HG03378 (cell line): ENCODE data around the gene PTPRG.

Experiments used
- ATAC-seq: cut with Tn5 transposase; IDR thresholded peaks from one replicate; pipeline ENCODE4 v1.9.1; 2021; ENCODE audit warnings: mild to moderate bottlenecking, moderate library complexity; ENCODE audit not compliant: unreplicated experiment

The PTPRG gene

DNA sequence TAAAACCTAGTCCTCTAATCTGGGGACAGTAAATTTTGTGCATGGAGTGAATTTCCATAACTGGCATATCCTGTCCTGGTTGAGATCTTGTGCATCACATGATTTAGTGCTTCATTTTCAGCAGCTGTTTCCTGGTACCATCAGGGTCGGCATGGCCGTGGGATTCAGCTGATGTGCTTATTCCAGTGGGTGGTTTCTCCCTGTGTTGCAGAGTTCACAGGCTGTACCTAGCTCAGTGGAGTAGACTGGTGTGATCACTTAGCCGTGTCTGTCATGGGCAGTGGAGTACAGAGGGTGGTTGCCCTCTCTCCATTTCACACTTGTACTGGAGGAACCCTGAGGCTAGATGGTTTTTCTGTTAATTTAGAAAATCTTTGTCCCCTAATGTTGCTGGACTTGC is 228.5 kb downstream of the PTPRG start:
- ATAC-seq: no peak

DNA sequence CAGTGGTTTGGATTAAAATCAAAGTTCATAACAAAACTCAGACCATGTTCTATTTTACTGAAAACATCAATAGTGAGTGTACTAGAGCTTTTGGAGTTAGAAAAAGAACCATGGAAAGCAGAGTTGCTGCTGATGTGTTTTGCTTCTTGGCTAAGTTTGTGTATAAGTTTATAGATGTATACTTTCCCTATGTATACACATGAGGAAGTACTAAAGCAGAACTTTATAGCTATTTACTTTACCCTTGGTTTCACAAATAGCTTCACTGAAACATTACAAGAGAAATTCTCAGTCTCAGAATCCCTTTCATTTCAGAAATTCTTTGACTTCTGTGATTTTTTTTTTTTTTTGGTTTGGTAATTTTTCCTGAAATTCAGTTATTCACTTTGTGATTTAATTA is 229.0 kb downstream of the PTPRG start:
- ATAC-seq: no peak

DNA sequence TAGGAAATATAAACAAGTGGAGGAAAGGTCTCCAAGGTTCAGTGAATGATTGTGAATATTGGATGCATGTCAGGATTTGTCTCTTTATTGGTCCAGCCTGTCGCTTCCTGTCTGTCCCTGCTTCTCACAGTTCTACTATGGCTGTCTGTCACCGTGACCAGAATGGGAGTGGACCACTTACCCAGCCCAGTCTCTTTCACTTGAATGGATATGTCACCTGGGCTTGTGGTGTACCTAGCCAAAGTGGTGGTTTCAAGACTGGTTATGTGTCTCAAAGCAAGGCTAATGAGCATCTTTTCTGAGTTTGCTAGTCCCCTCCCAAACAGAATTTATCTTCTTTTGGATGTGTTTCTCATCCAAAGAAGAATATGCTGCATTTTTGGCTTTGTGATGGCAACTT is 231.7 kb downstream of the PTPRG start:
- no peak for ATAC-seq

DNA sequence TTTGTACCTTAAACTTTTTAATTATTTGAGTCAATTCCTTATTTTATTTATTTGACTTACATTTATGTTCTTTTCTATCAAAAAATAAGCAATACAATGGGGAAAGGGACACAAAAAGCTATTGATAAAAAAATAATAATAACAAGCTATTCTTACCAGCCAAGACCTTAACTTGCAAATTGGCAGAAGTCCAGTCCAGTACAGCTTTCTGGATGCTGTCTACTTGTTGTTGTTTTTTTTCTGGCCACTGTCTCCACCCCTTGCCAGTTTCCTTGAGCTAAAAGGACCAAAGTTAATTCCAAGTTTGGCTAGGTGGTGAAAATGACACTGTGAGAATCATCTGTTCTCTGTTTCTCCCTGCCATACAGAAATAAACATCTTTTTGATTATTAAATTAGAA is 232.2 kb downstream of the PTPRG start:
- no peak for ATAC-seq

DNA sequence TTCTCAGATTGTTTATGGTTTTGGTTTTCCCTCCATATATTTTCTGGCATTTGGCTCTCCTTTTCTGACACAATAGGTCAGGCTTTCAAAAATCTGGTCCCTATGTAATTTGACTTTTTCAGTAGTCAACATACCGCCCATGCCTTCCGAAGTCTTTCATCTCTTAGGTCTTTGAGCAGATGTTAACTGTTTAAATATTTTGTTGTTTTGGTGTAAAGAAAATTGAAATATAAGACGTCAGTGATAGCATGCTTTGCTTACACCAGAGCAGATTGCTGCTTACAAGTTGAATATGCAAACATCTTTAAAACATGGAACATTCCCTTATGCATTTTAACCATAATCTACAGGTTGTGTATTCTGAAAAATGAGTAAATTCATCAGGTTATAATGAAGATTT is 233.0 kb downstream of the PTPRG start:
- no peak for ATAC-seq

DNA sequence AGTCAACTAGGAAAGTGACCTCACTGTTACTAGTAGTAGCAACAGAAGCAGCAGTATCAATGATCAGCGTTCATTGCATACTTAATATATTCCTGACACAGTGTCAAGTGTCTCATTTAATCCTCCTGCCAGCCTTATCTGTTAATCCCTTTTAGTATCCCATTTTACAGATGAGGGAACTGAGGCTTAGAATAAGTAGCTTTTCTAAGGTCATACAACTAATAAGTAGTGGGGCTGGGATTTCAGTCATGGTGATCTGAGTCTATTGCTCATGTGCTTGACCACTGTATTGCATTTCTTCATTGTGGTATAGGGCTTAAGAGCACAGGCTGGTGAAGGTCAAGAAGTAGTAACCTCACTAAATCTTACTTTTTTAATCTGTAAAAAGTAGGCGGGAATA is 233.6 kb downstream of the PTPRG start:
- no peak for ATAC-seq

DNA sequence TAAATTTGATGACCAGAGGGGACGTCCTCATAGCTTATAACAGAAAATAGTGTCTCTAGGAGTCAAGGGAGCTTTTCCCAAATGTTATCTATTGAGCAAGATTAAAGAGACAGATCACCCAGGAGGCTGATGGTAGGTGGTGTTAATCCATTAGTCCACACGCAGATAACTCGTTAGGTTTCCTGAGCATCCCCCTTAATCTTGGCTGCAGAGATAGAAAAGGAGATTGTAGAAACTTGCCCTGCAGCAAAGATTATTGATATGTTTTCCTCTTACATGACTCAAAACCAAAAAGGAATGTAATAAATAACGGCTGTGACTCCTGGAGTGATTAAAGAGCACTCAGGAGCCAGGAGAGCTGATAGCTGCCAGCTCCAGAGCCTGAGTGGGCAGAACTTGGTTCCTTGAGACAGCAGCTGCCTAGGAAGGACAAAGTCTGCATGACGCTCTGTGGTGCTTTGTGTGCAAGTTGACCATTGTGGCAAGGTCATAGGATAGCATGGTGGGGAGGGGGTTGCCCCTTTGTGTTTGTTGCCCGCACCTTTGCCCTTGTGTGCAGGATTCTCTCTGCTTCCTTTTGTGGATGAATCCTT is 234.8 kb downstream of the PTPRG start:
- ATAC-seq: no peak

DNA sequence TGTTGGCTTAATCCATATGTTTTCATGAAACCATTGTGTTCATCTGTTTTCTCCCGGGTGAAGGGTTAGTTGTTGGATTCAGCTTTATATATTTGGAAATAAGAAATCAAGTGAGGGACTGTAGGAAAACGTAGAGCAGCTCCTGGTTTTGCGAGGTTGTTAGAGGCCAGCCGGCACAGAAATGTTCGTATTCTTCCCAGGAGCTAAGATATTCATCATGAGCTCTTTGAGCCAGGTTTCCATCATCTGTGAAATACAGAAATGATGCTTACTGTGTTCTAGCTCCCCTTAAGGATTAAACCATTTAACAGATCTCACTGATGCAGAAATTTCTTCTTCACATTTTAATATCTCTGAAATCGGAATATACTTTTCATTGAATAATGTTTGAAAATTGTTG is 235.5 kb downstream of the PTPRG start:
- no peak for ATAC-seq

DNA sequence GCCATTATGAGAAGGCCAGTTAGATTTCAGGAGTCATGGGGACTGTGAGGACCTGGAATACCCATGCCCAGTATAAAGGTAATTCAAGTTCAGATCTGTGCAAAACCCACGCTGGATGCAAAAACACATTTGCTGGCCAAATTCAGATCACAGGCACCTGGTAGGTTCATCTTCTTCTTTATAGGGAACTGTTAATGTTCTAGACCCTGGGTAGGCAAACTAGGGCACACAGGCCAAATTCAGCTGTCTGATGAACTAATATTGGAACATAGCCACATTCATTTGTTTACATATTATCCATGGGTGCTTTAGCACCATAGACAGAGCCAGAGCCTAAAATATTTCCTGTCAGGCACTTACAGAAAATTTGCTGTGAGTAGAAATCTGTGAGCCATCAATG is 241.4 kb downstream of the PTPRG start:
- ATAC-seq: no peak

DNA sequence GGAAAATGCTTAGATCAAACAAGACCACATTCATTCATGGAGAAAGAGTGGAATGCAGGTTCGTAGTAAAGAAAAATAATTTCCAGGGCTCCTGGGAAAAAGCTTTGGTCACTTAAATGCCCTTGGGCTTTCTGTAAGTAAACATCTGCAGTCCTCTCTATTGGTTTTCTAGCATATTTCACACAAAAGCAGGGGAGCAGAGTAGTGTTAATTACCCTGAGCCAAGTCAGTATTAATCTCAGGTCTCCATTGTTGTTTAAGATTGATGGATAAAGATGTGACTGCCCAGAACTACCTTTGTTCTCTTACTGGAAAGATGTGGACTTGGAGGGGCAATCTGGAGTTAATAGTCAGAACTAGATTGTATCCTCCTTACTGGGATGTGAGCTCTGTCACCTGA is 242.6 kb downstream of the PTPRG start:
- no peak for ATAC-seq

DNA sequence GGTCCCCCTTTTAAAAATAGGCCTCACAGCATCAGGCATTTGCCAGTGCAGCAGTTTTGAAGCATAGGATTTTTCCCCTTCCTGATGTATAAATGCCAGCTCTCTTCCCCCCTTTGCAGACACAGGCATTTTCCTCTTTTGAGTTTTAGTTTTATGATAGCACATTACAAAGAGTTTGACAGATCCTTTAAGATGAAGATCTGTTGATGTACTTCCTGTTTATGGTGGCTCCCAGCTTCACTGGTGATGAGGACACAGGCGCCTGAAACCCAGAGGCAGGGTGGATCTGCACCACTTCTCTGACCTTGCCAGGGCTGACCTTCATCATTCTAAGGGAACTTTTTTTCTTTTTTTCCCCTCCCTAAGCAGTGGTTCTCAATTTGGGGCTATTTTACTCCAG is 243.4 kb downstream of the PTPRG start:
- ATAC-seq: no peak

DNA sequence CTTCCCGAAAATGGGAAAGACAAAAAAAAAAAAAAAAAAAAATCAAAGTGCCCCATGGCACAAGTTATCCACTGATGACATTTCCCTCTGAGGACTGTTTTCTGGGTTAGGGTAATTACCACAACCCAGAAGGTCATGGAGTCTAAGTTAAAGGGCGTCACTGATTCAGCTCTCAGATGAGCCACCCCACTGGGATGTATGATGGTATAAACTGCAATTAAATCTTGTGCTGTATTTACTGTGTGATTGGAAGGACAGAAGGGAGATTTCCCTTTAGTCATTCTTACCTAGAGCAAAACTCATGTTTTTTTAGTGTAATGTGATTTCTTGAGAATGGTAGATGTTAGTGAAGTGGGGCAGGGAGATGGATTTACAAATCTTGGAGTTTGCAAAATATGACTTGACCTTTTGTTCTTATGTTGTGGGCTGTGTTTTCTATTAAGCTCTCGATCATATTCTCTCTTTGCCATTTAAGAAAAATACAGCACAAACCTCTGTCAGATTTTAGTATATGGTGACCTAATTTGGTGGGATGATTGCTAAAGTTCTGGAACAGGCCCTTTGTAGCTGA is 244.2 kb downstream of the PTPRG start:
- ATAC-seq: no peak

DNA sequence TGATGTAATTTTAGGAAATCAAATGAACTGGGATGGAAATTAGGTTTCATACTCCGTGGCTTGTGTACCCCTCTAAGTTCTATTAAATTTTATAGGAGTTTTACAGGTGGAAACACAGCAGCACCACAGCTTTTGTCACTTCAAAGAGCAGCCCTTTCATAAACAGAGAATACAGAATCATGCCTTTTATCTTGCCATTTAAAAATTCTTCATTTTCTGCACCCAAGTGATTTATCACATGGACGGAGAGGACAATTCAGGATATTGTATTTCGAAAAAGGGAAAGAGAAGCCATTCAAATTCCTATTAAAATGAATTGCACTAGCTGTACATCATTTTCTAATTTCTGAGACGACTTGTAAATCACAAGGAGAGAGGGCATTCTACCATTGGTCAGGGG is 245.4 kb downstream of the PTPRG start:
- no peak for ATAC-seq

DNA sequence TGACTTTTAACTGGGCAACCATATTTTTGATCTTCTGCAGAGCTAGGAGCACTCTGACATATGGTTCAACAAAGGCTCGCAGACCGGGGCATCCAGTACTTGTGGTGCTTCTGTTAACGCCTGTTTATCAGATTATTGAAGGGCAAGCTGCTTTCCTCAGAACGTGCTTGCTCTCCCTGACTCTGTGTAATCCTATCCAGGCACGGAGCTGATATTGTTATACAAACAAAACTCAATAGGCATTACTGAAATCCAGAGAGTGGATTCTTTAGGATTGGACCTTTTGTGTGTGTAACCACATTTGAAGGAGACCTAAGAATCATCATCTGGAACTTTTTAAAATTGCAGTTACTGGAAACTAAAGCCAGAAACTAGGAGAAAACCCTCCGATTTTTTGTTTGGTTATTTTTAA is 246.5 kb downstream of the PTPRG start:
- ATAC-seq: no peak

DNA sequence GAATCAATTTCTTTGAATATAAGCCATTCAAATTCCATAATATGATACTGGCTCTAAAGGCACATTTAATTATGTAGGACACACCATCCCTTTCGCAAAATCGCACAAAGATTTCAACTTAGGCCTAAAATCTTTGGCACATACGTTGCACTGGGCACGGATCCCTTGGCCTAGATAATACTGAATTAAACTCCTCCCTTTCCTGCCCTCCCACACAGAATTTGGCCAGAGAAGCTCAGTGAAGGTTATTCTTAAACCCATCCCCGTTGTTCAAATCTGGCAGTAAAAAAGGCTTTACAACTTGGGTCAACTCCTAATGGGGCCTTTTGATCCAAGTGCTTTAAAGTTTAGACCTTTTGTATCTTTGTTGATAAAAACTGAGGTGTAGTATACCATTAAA is 247.2 kb downstream of the PTPRG start:
- no peak for ATAC-seq

DNA sequence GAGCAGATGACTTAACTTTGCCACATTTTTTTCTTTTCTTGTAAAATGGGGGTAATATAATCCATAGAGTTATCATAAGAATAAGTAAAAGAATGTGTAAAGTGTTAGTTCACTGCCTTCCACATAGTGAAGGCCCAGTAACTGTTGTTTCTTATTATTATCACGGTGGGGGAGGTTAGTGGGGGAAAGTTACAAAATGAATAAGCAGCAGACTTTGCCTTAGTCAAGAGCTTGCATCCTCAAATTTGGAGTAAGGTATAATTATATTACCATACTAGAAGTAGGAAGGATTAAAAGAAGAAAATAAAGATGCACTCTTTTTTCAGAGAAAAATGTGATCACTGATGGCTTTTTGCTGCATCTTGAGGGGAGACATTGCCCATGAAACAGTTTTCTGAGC is 247.6 kb downstream of the PTPRG start:
- ATAC-seq: no peak

DNA sequence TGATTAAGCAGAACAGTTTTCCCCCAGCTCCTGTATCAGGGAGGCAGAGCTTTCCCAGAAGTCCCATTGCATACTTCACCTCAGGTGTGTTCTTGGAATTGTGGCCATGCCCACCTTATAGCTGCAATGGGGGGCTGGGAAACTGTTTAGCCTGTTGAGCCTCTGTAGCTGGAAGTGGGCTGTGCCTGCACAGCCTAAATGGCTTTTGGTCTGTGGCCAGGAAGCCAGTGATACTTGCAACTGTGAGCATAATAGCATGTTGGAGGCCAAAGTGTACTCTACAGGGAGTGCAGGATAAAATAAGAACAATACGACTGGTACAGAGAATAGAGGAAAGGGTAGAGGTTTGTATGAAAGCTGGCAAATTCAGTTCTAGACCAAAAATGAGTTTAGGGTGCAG is 248.5 kb downstream of the PTPRG start:
- ATAC-seq: no peak

DNA sequence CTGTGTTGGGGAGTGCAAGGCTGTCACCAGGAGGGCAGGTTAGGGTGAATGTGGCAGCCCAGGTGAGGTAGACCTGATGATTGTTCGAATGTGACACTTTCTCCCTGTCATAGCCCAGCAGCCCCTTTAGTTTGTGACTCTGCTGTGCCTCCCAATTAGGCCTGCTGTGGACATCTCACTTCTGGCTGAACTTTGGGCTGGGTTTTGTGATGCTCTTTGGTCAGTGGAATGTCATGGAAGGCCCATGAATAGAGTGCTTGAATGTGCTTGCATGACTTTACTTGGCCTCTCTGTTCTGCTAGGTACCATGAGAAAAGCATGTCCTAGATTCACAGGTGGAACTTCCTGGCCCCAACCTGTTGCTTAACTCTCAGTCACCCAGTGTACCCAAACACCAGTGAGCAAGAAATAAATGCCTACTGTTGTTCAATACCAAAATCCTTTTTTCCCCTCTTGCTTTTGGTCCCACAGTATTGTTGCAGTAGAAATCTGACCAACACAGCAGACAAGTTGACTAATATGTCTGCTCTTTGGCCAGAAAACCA is 249.7 kb downstream of the PTPRG start:
- ATAC-seq: no peak

DNA sequence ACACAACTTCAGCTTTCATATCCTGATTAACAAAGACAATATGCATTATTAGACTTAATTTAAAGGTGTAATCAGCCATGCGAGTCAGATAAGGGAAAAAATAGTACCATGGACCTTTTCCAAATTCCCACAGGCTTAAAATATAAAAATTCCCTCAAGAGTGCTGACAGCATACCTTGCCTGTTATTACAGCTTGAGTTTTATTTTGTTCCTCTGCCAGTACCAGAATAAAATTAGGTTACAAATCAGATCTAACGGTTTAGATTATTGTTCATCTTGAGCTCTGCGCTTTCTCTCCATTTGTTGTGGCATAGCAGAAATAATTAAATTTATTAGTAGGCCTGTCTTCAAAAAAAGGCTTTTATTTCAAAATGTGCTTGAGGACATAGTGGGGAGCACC is 250.3 kb downstream of the PTPRG start:
- no peak for ATAC-seq

DNA sequence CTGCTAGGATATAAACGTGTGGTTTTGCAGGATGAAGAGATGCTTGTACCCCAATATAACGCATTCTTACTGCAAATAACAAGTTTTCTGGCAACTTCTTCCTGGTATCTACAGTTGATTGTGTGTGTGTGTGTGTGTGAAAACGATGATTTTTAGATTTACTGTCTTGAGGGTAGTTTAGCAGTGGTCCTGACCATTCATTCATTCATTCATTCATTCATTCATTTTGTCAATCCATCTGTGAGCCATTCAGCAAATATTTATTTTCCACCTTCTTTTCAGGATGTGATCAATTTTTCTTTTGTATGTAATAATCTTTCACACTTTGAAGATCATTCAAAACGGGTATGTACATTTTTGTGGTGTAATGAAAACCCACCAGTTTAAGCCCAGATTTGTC is 250.7 kb downstream of the PTPRG start:
- ATAC-seq: no peak

DNA sequence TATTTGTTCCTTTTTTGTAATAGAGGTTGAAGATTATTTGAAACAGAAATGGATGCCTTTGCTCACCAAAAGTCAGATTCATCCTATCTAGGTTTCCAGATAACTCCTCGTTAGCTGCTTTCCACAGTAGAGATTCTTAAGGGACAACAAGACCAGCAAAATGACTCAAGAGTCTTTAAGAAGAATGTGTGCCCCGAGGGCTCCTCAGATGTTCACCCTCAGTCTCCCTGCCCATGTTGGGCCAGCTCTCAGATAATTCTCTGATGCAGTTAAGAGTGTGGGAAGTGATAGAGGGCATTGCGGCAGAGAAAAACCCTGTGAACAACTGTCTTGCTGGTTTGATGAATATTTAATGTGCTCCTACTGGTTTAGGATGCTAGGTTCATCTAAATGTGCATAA is 251.1 kb downstream of the PTPRG start:
- no peak for ATAC-seq

DNA sequence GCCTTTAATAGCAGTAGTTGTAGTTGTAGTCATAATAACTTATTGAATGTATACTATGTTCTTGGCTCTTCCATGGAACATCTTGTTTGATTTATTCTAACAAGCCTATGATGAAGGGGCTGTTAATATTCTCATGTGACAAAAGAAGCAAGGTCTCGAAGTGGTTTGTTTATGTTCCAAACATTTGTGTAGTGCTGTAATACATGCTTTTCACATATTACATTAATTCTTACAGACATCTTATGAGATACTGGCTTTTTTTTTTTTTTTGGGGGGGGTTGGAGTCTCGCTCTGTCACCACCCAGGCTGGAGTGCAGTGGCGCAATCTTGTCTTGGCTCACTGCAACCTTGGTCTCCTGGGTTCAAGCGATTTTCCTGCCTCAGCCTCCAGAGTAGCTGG is 252.3 kb downstream of the PTPRG start:
- no peak for ATAC-seq

DNA sequence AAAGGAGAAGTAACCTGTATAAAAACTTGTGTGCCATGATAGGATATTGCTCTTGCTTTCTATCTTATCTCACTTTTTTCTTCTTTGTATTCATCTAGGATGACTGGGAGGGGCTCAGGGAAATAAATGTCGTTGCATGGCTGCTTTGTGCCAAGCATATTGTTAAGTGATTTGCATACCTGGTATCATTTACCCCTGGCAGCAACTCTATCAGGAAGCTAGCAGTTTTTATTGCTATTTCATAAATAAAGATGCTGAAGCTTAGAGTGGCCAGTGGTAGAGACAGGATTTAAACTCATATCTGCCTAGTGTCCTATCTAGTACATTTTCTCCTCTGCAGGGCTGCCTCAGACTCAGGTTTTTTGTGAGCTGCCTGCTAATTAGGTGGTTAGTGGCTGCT is 253.3 kb downstream of the PTPRG start:
- no peak for ATAC-seq
